HG03342 (cell line): ENCODE measurements around the gene F9.
"Not testable (repeated sequence)": the region's sequence is repeated elsewhere in the genome, so short reads cannot be mapped to it uniquely, and the experiment has no call there.

Source experiments
- ATAC-seq: cut with Tn5 transposase; IDR thresholded peaks from one replicate; pipeline ENCODE4 v1.9.1; 2021; ENCODE audit warnings: mild to moderate bottlenecking, moderate library complexity; ENCODE audit not compliant: unreplicated experiment

The F9 gene

GRCh38 chrX:139530550-139530949, at the start of gene F9:
TSS of gene F9 (plus strand) at chrX:139530739. CDS start at chrX:139530765, 26 bp downstream.
- no peak for ATAC-seq

GRCh38 chrX:139483699-139484098, 46.8 kb upstream of the F9 start:
- ATAC-seq = no peak

GRCh38 chrX:139484591-139484990, 45.9 kb upstream of the F9 start:
- no peak for ATAC-seq

- no peak for ATAC-seq
These were observed 35.2 kb upstream of the F9 start for GRCh38 chrX:139495324-139495723.

- no peak for ATAC-seq
These were observed 24.2 kb upstream of the F9 start for GRCh38 chrX:139506333-139506732.

- no peak for ATAC-seq
These were observed 22.4 kb upstream of the F9 start for GRCh38 chrX:139508099-139508498.

- ATAC-seq = no peak
These were observed 12.1 kb upstream of the F9 start for GRCh38 chrX:139518475-139518874.

GRCh38 chrX:139528829-139529228, 1.7 kb upstream of the F9 start:
- ATAC-seq = not testable (repeated sequence)

- no peak for ATAC-seq
These were observed 2.3 kb downstream of the F9 start for GRCh38 chrX:139532834-139533233.

GRCh38 chrX:139533444-139533843, 2.9 kb downstream of the F9 start:
- ATAC-seq = no peak

GRCh38 chrX:139538907-139539790, 8.6 kb downstream of the F9 start:
- ATAC-seq = peak; percentile 78

GRCh38 chrX:139542652-139543051, 12.1 kb downstream of the F9 start:
- ATAC-seq = no peak

- ATAC-seq = no peak
These were observed 13.4 kb downstream of the F9 start for GRCh38 chrX:139543920-139544319.

GRCh38 chrX:139544591-139544990, 14.1 kb downstream of the F9 start:
- no peak for ATAC-seq

GRCh38 chrX:139554376-139554775, 23.8 kb downstream of the F9 start:
- ATAC-seq = peak; percentile 30

GRCh38 chrX:139554991-139555675, 24.6 kb downstream of the F9 start:
- ATAC-seq = no peak

- peak; percentile 74 for ATAC-seq
These were observed 29.0 kb downstream of the F9 start for GRCh38 chrX:139559383-139560042.

GRCh38 chrX:139560221-139560620, 29.7 kb downstream of the F9 start:
- ATAC-seq = no peak

GRCh38 chrX:139563251-139563650, 32.7 kb downstream of the F9 start:
- ATAC-seq = no peak

GRCh38 chrX:139566981-139567380, 36.4 kb downstream of the F9 start:
- ATAC-seq = no peak

GRCh38 chrX:139581068-139581467, 50.5 kb downstream of the F9 start:
- ATAC-seq = no peak

- no peak for ATAC-seq
These were observed 55.1 kb downstream of the F9 start for GRCh38 chrX:139585613-139586012.
